GM12878 (cell line): Measurements from ENCODE around the gene BMERB1. TPM values are rescaled to one million over a fixed set of nuclear protein-coding genes. Genes with fewer than 3 reads are reported as not detected.

ENCODE experiments used
- ATAC-seq: fragments of 200-7000 bp; cut with Tn5 transposase; 3 replicates; pipeline ENCODE4 v1.9.1; 2020; ENCODE audit warnings: mild to moderate bottlenecking, moderate library complexity
- BruUV-seq: library from RNA; stranded (reverse); fragments of 400-500 nt; replicated peaks from 2 replicates; lab custom pipeline; 2021; lab: Mats Ljungman, UMichigan
- CTCF ChIA-PET: fragments of 300-600 bp; sonication (Branson Sonifier 250); formaldehyde crosslinking; extraction: SDS; loops from one replicate; lab custom pipeline; 2021; ENCODE audit warnings: inconsistent platforms; lab: Yijun Ruan, JAX
- POLR2A ChIA-PET: fragments of 350-600 bp; formaldehyde crosslinking; extraction: SDS; loops from one replicate; lab custom pipeline; 2021; ENCODE audit warnings: inconsistent platforms; lab: Charles Lee
- RAD21 ChIA-PET: fragments of 300-600 bp; sonication (Branson Sonifier 250); formaldehyde crosslinking; loops from one replicate; lab custom pipeline; 2023; ENCODE audit warnings: antibody characterized with exemption; ENCODE audit not compliant: unreplicated experiment; lab: Charles Lee
- SMC1A ChIA-PET: fragments of 300-600 bp; sonication (Branson Sonifier 250); formaldehyde crosslinking; loops from one replicate; lab custom pipeline; 2023; ENCODE audit not compliant: unreplicated experiment, uncharacterized antibody; lab: Charles Lee
- DNase-seq: peaks from one replicate; pipeline ENCODE4 v3.0.0-alpha.2; 2011; ENCODE audit warnings: low read depth, low spot score
- FAIRE-seq: peaks from 3 replicates; lab custom pipeline; 2011; peaks lifted over from hg19 to GRCh38; lab: Jason Lieb, UNC
- H2AFZ ChIP-seq: 2 replicates; pipeline ENCODE4 v1.6.0; 2011; ENCODE audit warnings: low read depth, low read length, control low read depth; ENCODE audit not compliant: control insufficient read depth
- H3K27ac ChIP-seq: 2 replicates; pipeline ENCODE4 v1.5.1; 2011; ENCODE audit warnings: control low read depth; ENCODE audit not compliant: control insufficient read depth, insufficient read depth
- H3K27me3 ChIP-seq, 2 experiments: replicated peaks in 1 of 2; 2 replicates each; pipeline versions ENCODE4 v1.6.0 to v1.6.1; 2011; ENCODE audit warnings: low read length in 1 of 2; ENCODE audit not compliant: control insufficient read depth in 2 of 2, insufficient read depth in 2 of 2
- H3K36me3 ChIP-seq, 2 experiments: 2 replicates each; pipeline ENCODE4 v1.5.1; 2011; ENCODE audit warnings: low read length in 1 of 2; ENCODE audit not compliant: control insufficient read depth in 2 of 2, insufficient read depth in 2 of 2
- H3K4me1 ChIP-seq: 2 replicates; pipeline ENCODE4 v1.6.1; 2011; ENCODE audit warnings: mild to moderate bottlenecking, low read length, moderate library complexity, mixed read lengths; ENCODE audit not compliant: control insufficient read depth, insufficient read depth
- H3K4me2 ChIP-seq: 2 replicates; pipeline ENCODE4 v1.6.0; 2011; ENCODE audit warnings: control low read depth; ENCODE audit not compliant: control insufficient read depth, insufficient read depth
- H3K4me3 ChIP-seq: fragments of 200-600 bp; sonication (generic); 2 replicates; pipeline ENCODE4 v1.5.1; 2016
- H3K79me2 ChIP-seq: 2 replicates; pipeline ENCODE4 v1.6.0; 2011; ENCODE audit warnings: low read length; ENCODE audit not compliant: control insufficient read depth, insufficient read depth
- H3K9ac ChIP-seq: 2 replicates; pipeline ENCODE4 v1.8.0; 2011; ENCODE audit warnings: low read length, control low read depth, mixed read lengths; ENCODE audit not compliant: control insufficient read depth, insufficient read depth
- H3K9me3 ChIP-seq: replicated peaks from 3 replicates; pipeline ENCODE4 v1.5.1; 2011; ENCODE audit warnings: mild to moderate bottlenecking, low read length; ENCODE audit not compliant: control insufficient read depth, insufficient read depth
- H4K20me1 ChIP-seq: 2 replicates; pipeline ENCODE4 v1.6.0; 2011; ENCODE audit not compliant: control insufficient read depth, insufficient read depth
- ATF2 ChIP-seq: IDR thresholded peaks from 2 replicates; pipeline ENCODE4 v1.6.1; 2012; ENCODE audit warnings: low read length, inconsistent platforms
- BRCA1 ChIP-seq: IDR thresholded peaks from 2 replicates; pipeline ENCODE4 v1.6.1; 2011; ENCODE audit warnings: low read depth, low read length, improper control_type of control experiment
- CBX5 ChIP-seq: sonication (generic); IDR thresholded peaks from 2 replicates; pipeline ENCODE4 v1.6.1; 2016; ENCODE audit warnings: low read depth, moderate library complexity, mild to moderate bottlenecking, inconsistent platforms
- ELK1 ChIP-seq: IDR thresholded peaks from 2 replicates; pipeline ENCODE4 v1.6.1; 2012; ENCODE audit warnings: low read depth, low read length, improper control_type of control experiment
- FOS ChIP-seq: IDR thresholded peaks from 3 replicates; pipeline ENCODE4 v1.6.1; 2011; ENCODE audit warnings: borderline replicate concordance; ENCODE audit not compliant: insufficient read length; ENCODE audit errors: extremely low read depth
- FOXM1 ChIP-seq: IDR thresholded peaks from 2 replicates; pipeline ENCODE4 v1.6.1; 2012; ENCODE audit warnings: low read depth, mild to moderate bottlenecking, inconsistent platforms, low read length, moderate library complexity
- HCFC1 ChIP-seq: fragments of 150-350 bp; IDR thresholded peaks from 2 replicates; pipeline ENCODE4 v1.6.1; 2014; ENCODE audit warnings: low read length
- JUND ChIP-seq: IDR thresholded peaks from 2 replicates; pipeline ENCODE4 v1.6.1; 2012; ENCODE audit warnings: low read depth, mild to moderate bottlenecking, low read length, improper control_type of control experiment, moderate library complexity
- MTA2 ChIP-seq: fragments of 450-650 bp; IDR thresholded peaks from 2 replicates; pipeline ENCODE4 v1.6.1; 2016; ENCODE audit warnings: low read depth, mild to moderate bottlenecking, moderate library complexity
- NR2F1 ChIP-seq: fragments of 450-650 bp; conservative IDR thresholded peaks from 2 replicates; pipeline ENCODE4 v1.6.1; 2017; ENCODE audit warnings: mild to moderate bottlenecking
- SUPT20H ChIP-seq: IDR thresholded peaks from 2 replicates; pipeline ENCODE4 v1.6.1; 2011; ENCODE audit warnings: low read depth, mild to moderate bottlenecking, low read length, moderate library complexity, borderline replicate concordance; ENCODE audit not compliant: control insufficient read depth
- ZNF24 ChIP-seq: fragments of 450-650 bp; IDR thresholded peaks from 2 replicates; pipeline ENCODE4 v1.6.1; 2017; ENCODE audit warnings: antibody characterized with exemption, mild to moderate bottlenecking
- WGBS: methylation state at CpG from one replicate; pipeline ENCODE4 v1.1.6; 2016; ENCODE audit warnings: low lambda C conversion rate; ENCODE audit not compliant: insufficient replicate concordance, insufficient coverage; ENCODE audit errors: missing lambda C conversion rate; 5-methylcytosine and 5-hydroxymethylcytosine counted together
- in situ Hi-C: fragments of 300-500 bp; cut with MboI; formaldehyde crosslinking; loops from 9 replicates; pipeline ENCODE4 v1.14.3; 2018; ENCODE audit warnings: mixed read lengths
- intact Hi-C: fragments of 100-400 bp; cut with micrococcal nuclease; formaldehyde crosslinking; loops from one replicate; pipeline ENCODE4 v1.14.2; 2022; ENCODE audit not compliant: unreplicated experiment
- polyA plus RNA-seq, 11 experiments: library from polyadenylated mRNA; depleted of rRNA in 4 of 11; unstranded in 6 of 11; stranded (reverse) in 5 of 11; fragments of >200 nt; fragmentation: Nextera tagmentation in 4 of 11; fragmentation: Illumina TruSeq in 1 of 11; extraction: Ambion mirVana in 4 of 11; extraction: Trizol in 1 of 11; gene quantifications; 1 replicate in 1 of 11; 2 replicates in 10 of 11; pipeline versions ENCODE4 v1.2.1 to v1.2.3, GENCODE V29; 2011 to 2016; ENCODE audit warnings: inconsistent platforms in 2 of 11, missing spikeins in 2 of 11, low read depth in 1 of 11
- total RNA-seq, 4 experiments: library from RNA; depleted of rRNA in 3 of 4; stranded (reverse); fragments of >200 nt in 3 of 4; fragmentation: Illumina TruSeq in 1 of 4; extraction: Trizol in 1 of 4; gene quantifications; 2 replicates each; pipeline versions ENCODE4 v1.2.1 to v1.2.3, GENCODE V29; 2013 to 2021
- TF ChIP-seq, protein P1 (sequence below): fragments of 450-650 bp; conservative IDR thresholded peaks from 2 replicates; pipeline ENCODE4 v1.6.1; 2017; ENCODE audit warnings: mild to moderate bottlenecking, moderate library complexity
- TF ChIP-seq, protein P2 (sequence below): fragments of 450-650 bp; IDR thresholded peaks from 2 replicates; pipeline ENCODE4 v1.6.1; 2017; ENCODE audit warnings: mild to moderate bottlenecking, low read depth, inconsistent platforms; ENCODE audit not compliant: poor library complexity, severe bottlenecking

BMERB1 gene
- total and polyA plus RNA-seq, 10 of the 15 experiments (the other 5 are each of a cell fraction or from before 2014, with no cell fraction given): 0.05 to 0.68 (median 0.34) TPM

GRCh38 chr16:15450624-15451023 is 16.2 kb downstream of the BMERB1 start (continued):
- TF ChIP-seq ELK1 (no peak), JUND (no peak)

DNA sequence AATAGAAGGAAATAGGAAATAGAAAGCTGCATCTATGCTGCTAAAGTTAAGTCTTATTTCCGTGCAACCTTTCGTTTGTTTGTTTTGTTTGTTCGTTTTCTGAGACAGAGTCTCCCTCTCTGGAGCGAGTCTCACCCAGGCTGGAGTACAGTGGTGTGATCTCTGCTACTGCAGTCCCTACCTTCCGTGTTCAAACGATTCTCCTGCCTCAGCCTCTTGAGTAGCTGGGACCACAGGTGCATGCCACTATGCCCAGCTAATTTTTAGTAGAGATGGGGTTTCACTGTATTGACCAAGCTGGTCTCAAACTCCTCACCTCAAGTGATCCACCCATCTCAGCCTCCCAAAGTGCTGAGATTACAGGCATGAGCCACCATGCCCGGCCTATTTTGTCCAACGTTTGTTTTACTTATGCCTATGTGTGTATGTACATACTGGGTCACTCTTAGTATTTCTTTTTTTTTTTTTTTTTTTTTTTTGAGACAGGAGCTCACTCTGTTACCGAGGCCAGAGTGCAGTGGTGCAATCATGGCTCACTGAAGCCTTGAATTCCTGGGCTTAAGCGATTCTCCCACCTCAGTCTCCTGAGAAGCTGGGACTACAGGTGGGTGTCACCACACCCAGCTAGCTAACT is 16.8 kb downstream of the BMERB1 start:
- H3K9ac ChIP-seq: no peak overlapping the region
- in situ Hi-C loops (no loop called here), intact Hi-C loops (no loop called here)
- H3K27ac ChIP-seq: no peak overlapping the region
- no peaks in the 10 kb centered on the region for H3K36me3 ChIP-seq
- no peak overlapping the region for H2AFZ ChIP-seq
- CTCF ChIA-PET: interaction anchor here (1.9 kb wide), 1 partner anchor 24 kb away, joined by 6 read pairs; no protein-coding TSS in a partner anchor
- ATAC-seq (no peak), DNase-seq (no peak), FAIRE-seq (no peak)
- H3K4me3 ChIP-seq: no peak overlapping the region
- H3K9me3 ChIP-seq: no peaks in the 10 kb centered on the region
- H3K4me1 ChIP-seq: no peaks in the 10 kb centered on the region
- H3K27me3 ChIP-seq: no peaks in the 10 kb centered on the region
- H3K4me2 ChIP-seq: no peak overlapping the region
- WGBS: 29% methylated on average over 10 of the region's 10 CpGs
- no TSS peak for BruUV-seq
- H4K20me1 ChIP-seq: no peaks in the 10 kb centered on the region
- H3K79me2 ChIP-seq: no peaks in the 10 kb centered on the region
- SMC1A ChIA-PET: no interaction called here
- RAD21 ChIA-PET: interaction anchor here (0.7 kb wide), 1 partner anchor 201 kb away, joined by 3 read pairs; no protein-coding TSS in a partner anchor
- POLR2A ChIA-PET: interaction anchor here (0.7 kb wide), 1 partner anchor 32 kb away, joined by 4 read pairs; no protein-coding TSS in a partner anchor
- no peak for TF ChIP-seq BRCA1
- TF ChIP-seq, protein P1, sequence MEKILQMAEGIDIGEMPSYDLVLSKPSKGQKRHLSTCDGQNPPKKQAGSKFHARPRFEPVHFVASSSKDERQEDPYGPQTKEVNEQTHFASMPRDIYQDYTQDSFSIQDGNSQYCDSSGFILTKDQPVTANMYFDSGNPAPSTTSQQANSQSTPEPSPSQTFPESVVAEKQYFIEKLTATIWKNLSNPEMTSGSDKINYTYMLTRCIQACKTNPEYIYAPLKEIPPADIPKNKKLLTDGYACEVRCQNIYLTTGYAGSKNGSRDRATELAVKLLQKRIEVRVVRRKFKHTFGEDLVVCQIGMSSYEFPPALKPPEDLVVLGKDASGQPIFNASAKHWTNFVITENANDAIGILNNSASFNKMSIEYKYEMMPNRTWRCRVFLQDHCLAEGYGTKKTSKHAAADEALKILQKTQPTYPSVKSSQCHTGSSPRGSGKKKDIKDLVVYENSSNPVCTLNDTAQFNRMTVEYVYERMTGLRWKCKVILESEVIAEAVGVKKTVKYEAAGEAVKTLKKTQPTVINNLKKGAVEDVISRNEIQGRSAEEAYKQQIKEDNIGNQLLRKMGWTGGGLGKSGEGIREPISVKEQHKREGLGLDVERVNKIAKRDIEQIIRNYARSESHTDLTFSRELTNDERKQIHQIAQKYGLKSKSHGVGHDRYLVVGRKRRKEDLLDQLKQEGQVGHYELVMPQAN: no peak
- no peak for TF ChIP-seq SUPT20H
- no peak for TF ChIP-seq FOXM1
- TF ChIP-seq FOS: no peak
- TF ChIP-seq, protein P2, sequence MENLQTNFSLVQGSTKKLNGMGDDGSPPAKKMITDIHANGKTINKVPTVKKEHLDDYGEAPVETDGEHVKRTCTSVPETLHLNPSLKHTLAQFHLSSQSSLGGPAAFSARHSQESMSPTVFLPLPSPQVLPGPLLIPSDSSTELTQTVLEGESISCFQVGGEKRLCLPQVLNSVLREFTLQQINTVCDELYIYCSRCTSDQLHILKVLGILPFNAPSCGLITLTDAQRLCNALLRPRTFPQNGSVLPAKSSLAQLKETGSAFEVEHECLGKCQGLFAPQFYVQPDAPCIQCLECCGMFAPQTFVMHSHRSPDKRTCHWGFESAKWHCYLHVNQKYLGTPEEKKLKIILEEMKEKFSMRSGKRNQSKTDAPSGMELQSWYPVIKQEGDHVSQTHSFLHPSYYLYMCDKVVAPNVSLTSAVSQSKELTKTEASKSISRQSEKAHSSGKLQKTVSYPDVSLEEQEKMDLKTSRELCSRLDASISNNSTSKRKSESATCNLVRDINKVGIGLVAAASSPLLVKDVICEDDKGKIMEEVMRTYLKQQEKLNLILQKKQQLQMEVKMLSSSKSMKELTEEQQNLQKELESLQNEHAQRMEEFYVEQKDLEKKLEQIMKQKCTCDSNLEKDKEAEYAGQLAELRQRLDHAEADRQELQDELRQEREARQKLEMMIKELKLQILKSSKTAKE: no peak
- no peak for TF ChIP-seq ZNF24
- TF ChIP-seq CBX5: no peak
- TF ChIP-seq HCFC1: no peak
- TF ChIP-seq ATF2: no peak
- no peak for TF ChIP-seq NR2F1
- no peak for TF ChIP-seq MTA2
